Activated naive CD8-positive, alpha-beta T cell treated with anti-CD3 and anti-CD28 coated beads, Interleukin-2, amount 50 U/mL, for 24 hours (primary cell): ENCODE measurements around the gene CEBPE.
A peak's percentile ranks its signal among the peaks of the same experiment; 100 is the strongest.

Source experiments
- ATAC-seq: fragments of 150-1000 bp; cut with Tn5 transposase; one replicate; pipeline ENCODE4 v1.10.0; 2021
- DNase-seq: peaks from one replicate; pipeline ENCODE4 v3.0.0; 2021
- H3K27ac Mint-ChIP-seq: one replicate; pipeline ENCODE4 v1.8.0; 2021; ENCODE audit warnings: mild to moderate bottlenecking, mixed read lengths
- H3K27me3 Mint-ChIP-seq: one replicate; pipeline ENCODE4 v1.8.0; 2021; ENCODE audit warnings: mixed read lengths
- H3K36me3 Mint-ChIP-seq: one replicate; pipeline ENCODE4 v1.8.0; 2021; ENCODE audit warnings: low read depth, mixed read lengths
- H3K4me1 Mint-ChIP-seq: one replicate; pipeline ENCODE4 v1.8.0; 2021; ENCODE audit warnings: mixed read lengths
- H3K4me3 Mint-ChIP-seq: one replicate; pipeline ENCODE4 v1.8.0; 2021; ENCODE audit warnings: mild to moderate bottlenecking, moderate library complexity, mixed read lengths
- H3K9me3 Mint-ChIP-seq: one replicate; pipeline ENCODE4 v1.8.0; 2021; ENCODE audit warnings: mixed read lengths

CEBPE gene

GRCh38 chr14:23118506-23119362, at the start of gene CEBPE:
TSS of gene CEBPE (minus strand) at chr14:23119255. CDS start at chr14:23119091, 164 bp downstream.
- Mint-ChIP-seq H3K27ac (peak within 1 kb of the TSS; percentile 70), H3K4me3 (peak within 1 kb of the TSS; percentile 47), H3K36me3 (no peaks in the 10 kb centered on the region), H3K4me1 (peaks cover 35% of the 10 kb centered on the region), H3K9me3 (no peaks in the 10 kb centered on the region), H3K27me3 (peaks cover 6% of the 10 kb centered on the region)
- no peak for DNase-seq
- ATAC-seq: no peak

- DNase-seq (no peak), ATAC-seq (no peak)
- Mint-ChIP-seq H3K27ac (no peak overlapping the region), H3K27me3 (no peaks in the 10 kb centered on the region), H3K9me3 (no peaks in the 10 kb centered on the region), H3K4me1 (peaks cover 13% of the 10 kb centered on the region), H3K4me3 (no peak overlapping the region), H3K36me3 (no peaks in the 10 kb centered on the region)
Measured at GRCh38 chr14:23168246-23168645, 49.2 kb upstream of the CEBPE start.

GRCh38 chr14:23167116-23167847, 48.2 kb upstream of the CEBPE start:
- Mint-ChIP-seq H3K9me3 (no peaks in the 10 kb centered on the region), H3K4me3 (no peak overlapping the region), H3K27me3 (no peaks in the 10 kb centered on the region), H3K27ac (no peak overlapping the region), H3K4me1 (peaks cover 17% of the 10 kb centered on the region), H3K36me3 (no peaks in the 10 kb centered on the region)
- ATAC-seq (no peak), DNase-seq (no peak)

- H3K27ac Mint-ChIP-seq: no peak overlapping the region
- no peaks in the 10 kb centered on the region for H3K9me3 Mint-ChIP-seq
- DNase-seq (no peak), ATAC-seq (no peak)
- peaks cover 19% of the 10 kb centered on the region for H3K4me1 Mint-ChIP-seq
- H3K4me3 Mint-ChIP-seq: no peak overlapping the region
- H3K36me3 Mint-ChIP-seq: no peaks in the 10 kb centered on the region
- H3K27me3 Mint-ChIP-seq: no peaks in the 10 kb centered on the region
Measured at GRCh38 chr14:23164949-23165348, 45.9 kb upstream of the CEBPE start.

- no peak for ATAC-seq
- H3K36me3 Mint-ChIP-seq: no peaks in the 10 kb centered on the region
- no peak overlapping the region for H3K27ac Mint-ChIP-seq
- H3K27me3 Mint-ChIP-seq: no peaks in the 10 kb centered on the region
- DNase-seq: no peak
- H3K4me1 Mint-ChIP-seq: peaks cover 19% of the 10 kb centered on the region
- H3K9me3 Mint-ChIP-seq: no peaks in the 10 kb centered on the region
- no peak overlapping the region for H3K4me3 Mint-ChIP-seq
Measured at GRCh38 chr14:23164250-23164649, 45.2 kb upstream of the CEBPE start.

- H3K9me3 Mint-ChIP-seq: no peaks in the 10 kb centered on the region
- H3K4me3 Mint-ChIP-seq: no peak overlapping the region
- DNase-seq: no peak
- H3K36me3 Mint-ChIP-seq: no peaks in the 10 kb centered on the region
- H3K27me3 Mint-ChIP-seq: no peaks in the 10 kb centered on the region
- H3K27ac Mint-ChIP-seq: no peak overlapping the region
- no peak for ATAC-seq
- peaks cover 19% of the 10 kb centered on the region for H3K4me1 Mint-ChIP-seq
Measured at GRCh38 chr14:23163830-23164229, 44.8 kb upstream of the CEBPE start.

GRCh38 chr14:23162800-23163199, 43.7 kb upstream of the CEBPE start:
- ATAC-seq (no peak), DNase-seq (no peak)
- Mint-ChIP-seq H3K4me3 (no peak overlapping the region), H3K4me1 (peaks cover 19% of the 10 kb centered on the region), H3K9me3 (no peaks in the 10 kb centered on the region), H3K27ac (no peak overlapping the region), H3K36me3 (no peaks in the 10 kb centered on the region), H3K27me3 (no peaks in the 10 kb centered on the region)

GRCh38 chr14:23162005-23162404, 43.0 kb upstream of the CEBPE start:
- H3K27me3 Mint-ChIP-seq: no peaks in the 10 kb centered on the region
- ATAC-seq (no peak), DNase-seq (no peak)
- H3K4me3 Mint-ChIP-seq: no peak overlapping the region
- H3K9me3 Mint-ChIP-seq: no peaks in the 10 kb centered on the region
- H3K4me1 Mint-ChIP-seq: peaks cover 19% of the 10 kb centered on the region
- H3K27ac Mint-ChIP-seq: peak overlapping the region; percentile 11
- no peaks in the 10 kb centered on the region for H3K36me3 Mint-ChIP-seq

GRCh38 chr14:23160924-23161522, 42.0 kb upstream of the CEBPE start:
- no peak for DNase-seq
- H3K27me3 Mint-ChIP-seq: no peaks in the 10 kb centered on the region
- H3K36me3 Mint-ChIP-seq: no peaks in the 10 kb centered on the region
- H3K4me1 Mint-ChIP-seq: peaks cover 19% of the 10 kb centered on the region
- peak overlapping the region; percentile 60 for H3K27ac Mint-ChIP-seq
- no peak overlapping the region for H3K4me3 Mint-ChIP-seq
- no peaks in the 10 kb centered on the region for H3K9me3 Mint-ChIP-seq
- ATAC-seq: peak; percentile 46

GRCh38 chr14:23159532-23159931, 40.5 kb upstream of the CEBPE start:
- no peaks in the 10 kb centered on the region for H3K27me3 Mint-ChIP-seq
- no peaks in the 10 kb centered on the region for H3K36me3 Mint-ChIP-seq
- DNase-seq: no peak
- ATAC-seq: no peak
- H3K4me1 Mint-ChIP-seq: peaks cover 25% of the 10 kb centered on the region
- H3K9me3 Mint-ChIP-seq: no peaks in the 10 kb centered on the region
- H3K4me3 Mint-ChIP-seq: no peak overlapping the region
- H3K27ac Mint-ChIP-seq: no peak overlapping the region

GRCh38 chr14:23158779-23159178, 39.7 kb upstream of the CEBPE start:
- H3K27ac Mint-ChIP-seq: no peak overlapping the region

GRCh38 chr14:23154964-23155587, 36.0 kb upstream of the CEBPE start:
- Mint-ChIP-seq H3K4me3 (no peak overlapping the region), H3K27ac (no peak overlapping the region), H3K27me3 (peaks cover 2% of the 10 kb centered on the region), H3K4me1 (peaks cover 15% of the 10 kb centered on the region), H3K9me3 (no peaks in the 10 kb centered on the region), H3K36me3 (no peaks in the 10 kb centered on the region)
- no peak for DNase-seq
- ATAC-seq: no peak

More at GRCh38 chr14:23158779-23159178, 39.7 kb upstream of the CEBPE start:
- Mint-ChIP-seq H3K36me3 (no peaks in the 10 kb centered on the region), H3K4me3 (no peak overlapping the region), H3K27me3 (peaks cover under 1% of the 10 kb centered on the region), H3K9me3 (no peaks in the 10 kb centered on the region), H3K4me1 (peaks cover 29% of the 10 kb centered on the region)
- ATAC-seq (no peak), DNase-seq (no peak)

GRCh38 chr14:23153851-23154796, 35.1 kb upstream of the CEBPE start:
- H3K9me3 Mint-ChIP-seq: no peaks in the 10 kb centered on the region
- no peaks in the 10 kb centered on the region for H3K36me3 Mint-ChIP-seq
- ATAC-seq (no peak), DNase-seq (no peak)
- no peak overlapping the region for H3K27ac Mint-ChIP-seq
- H3K27me3 Mint-ChIP-seq: peaks cover 2% of the 10 kb centered on the region
- peaks cover 15% of the 10 kb centered on the region for H3K4me1 Mint-ChIP-seq
- no peak overlapping the region for H3K4me3 Mint-ChIP-seq
